ENCODE measurements around the gene PHPT1. TPM values are rescaled to one million over a fixed set of nuclear protein-coding genes. Genes with fewer than 3 reads are reported as not detected.
"Not testable (repeated sequence)": the region's sequence is repeated elsewhere in the genome, so short reads cannot be mapped to it uniquely, and the experiment has no call there.

Gene PHPT1
- polyA plus RNA-seq, 4 donors = 79.2 to 145 (median 81.4) TPM

- no peak for DNase-seq (ENCODE audit: low read depth in 4 of 4, low spot score in 3 of 4)
These were observed 8.6 kb downstream of the PHPT1 start for GRCh38 chr9:136857581-136858412.

DNA sequence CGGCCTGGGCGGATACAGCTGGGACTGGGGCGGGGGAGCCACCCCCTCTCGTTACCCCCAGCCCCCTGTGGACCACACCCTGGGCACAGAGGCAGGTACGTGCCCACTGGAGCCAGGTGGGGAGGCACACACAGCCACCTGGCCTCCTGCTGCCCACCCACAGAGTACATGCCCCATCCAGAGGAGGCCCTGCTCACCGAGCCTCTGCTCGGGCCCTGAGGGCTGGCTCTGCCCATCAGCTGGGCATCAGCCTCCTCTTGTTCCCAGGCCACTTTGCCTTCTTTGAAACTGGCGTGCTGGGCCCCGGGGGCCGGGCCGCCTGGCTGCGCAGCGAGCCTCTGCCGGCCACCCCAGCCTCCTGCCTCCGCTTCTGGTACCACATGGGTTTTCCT lies 9.2 kb downstream of the PHPT1 start:
- no peak for DNase-seq (ENCODE audit: low read depth in 4 of 4, low spot score in 3 of 4)

DNA sequence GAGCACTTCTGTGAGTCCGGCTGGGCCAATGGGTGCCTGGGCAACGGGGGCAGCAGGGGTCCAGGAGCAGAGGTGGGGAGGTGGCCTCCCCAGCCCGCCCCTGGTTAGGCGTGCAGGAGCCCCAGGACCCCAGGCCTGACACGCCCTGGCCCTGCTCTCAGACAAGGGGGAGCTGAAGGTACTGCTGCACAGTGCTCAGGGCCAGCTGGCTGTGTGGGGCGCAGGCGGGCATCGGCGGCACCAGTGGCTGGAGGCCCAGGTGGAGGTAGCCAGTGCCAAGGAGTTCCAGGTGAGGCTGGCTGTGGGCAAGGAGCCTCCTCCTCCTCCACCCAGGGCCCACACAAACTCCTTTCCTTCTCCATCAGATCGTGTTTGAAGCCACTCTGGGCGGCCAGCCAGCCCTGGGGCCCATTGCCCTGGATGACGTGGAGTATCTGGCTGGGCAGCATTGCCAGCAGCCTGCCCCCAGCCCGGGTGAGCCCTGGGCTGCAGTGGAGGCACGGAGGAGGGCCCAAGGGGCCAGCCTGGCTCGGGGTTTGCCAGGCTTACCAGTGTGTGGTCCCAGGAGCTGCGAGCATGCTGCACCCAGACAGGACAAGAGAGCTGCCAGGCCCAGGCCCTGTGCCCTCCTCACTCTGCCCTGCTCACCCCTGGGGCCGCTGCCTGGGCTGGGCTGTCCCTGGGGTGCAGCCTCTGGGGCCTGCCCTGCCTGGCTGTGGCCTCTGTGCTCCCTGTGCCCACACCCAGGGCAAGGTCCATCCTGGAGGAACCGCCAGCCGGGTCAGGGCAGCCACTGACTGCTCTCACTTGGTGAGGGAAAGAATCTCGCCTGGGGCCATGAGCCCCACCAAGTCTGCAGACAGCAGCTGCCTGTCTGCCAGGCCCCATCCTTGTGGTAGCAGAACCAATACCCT lies 9.9 kb downstream of the PHPT1 start:
- no peak for DNase-seq (ENCODE audit: low read depth in 4 of 4, low spot score in 3 of 4)

GRCh38 chr9:136860529-136860928 lies 11.3 kb downstream of the PHPT1 start:
- no peak for DNase-seq (ENCODE audit: low read depth in 4 of 4, low spot score in 3 of 4)

DNA sequence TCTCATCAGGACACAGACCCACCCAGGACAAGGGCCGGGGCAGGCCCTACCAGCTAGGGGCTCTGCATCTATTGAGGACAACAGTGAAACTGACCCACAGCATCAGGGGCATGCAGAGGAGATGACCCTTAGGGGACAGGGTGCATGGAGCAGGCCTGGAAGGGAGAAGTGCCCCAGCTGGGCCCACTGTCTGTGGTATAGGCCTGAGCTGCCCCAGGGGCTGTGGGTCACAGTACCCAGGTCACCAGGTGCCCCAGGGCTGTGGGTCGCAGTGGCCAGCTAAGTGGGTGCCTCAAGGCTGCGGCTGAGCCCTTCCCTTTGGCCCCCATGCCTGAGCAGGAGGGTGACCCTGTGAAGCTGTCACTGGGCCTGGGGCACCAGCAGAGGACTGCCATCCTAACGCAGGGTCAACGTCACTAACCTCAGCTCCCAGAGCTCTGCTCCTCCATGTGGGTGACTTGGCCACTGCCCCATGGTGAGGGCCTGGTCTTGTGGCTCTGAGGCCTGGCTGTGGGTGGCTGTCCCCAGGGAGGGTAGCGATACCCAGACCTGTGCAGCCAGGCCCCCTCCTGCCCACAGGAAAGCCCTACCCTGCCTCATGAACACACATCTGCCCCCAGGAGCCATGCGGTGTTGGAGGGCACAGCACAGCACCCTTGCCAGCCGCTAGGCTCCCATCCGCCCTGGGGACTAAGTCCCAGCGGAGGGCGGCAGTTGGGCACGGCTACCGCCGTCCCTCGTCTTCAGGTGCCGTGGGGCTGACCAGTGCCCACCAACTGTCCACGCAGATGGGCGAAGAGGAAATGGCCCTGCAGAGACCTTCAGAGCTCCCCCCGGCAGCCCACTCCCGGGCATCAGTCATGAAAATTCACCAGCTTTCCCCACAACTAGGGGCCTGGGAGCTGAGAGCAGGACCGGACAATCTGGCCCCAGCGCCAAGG lies 12.0 kb downstream of the PHPT1 start:
- no peak for DNase-seq (ENCODE audit: low read depth in 4 of 4, low spot score in 3 of 4)

- DNase-seq (ENCODE audit: low read depth in 4 of 4, low spot score in 3 of 4) = no peak
These were observed 12.8 kb downstream of the PHPT1 start for GRCh38 chr9:136861874-136862457.

DNA sequence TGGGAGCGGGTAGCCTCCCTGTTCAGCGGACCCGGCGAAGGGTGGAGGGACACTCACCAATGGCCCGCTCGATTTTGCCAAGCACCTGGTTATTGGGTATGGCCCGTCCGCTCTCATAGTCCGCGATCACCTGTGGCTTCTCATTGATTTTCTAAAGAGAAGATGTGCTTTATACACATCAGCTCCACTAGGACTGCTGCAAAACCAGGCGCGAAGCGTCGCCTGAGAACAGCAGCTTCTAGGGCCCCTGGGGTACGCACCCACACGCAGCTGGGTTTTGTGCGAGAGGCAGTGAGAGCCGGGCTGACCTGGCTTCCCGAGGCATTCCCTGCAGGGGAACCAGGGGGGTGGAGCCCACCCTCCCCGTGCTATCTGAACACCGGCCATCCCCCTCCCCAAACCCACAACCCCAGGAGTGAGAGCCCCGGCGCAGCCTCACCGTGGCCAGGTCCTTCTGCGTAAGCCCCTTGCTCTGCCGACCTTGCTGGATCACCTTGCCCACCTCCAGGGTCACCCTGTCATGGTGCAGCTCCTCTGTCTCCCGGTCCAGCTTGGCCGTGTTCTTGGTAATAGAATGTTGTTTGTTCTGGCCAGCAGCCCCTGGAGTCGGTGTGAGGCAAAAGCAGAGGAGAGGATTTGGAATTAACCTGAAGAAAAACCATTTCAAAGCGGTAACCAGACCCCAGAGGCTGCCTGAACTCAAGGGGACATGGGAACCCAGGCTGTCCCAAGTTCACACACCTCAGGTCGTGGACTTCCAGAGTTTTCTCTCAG lies 13.8 kb downstream of the PHPT1 start:
- DNase-seq (ENCODE audit: low read depth in 4 of 4, low spot score in 3 of 4) = no peak

- DNase-seq (ENCODE audit: low read depth in 4 of 4, low spot score in 3 of 4) = no peak
These were observed 14.5 kb downstream of the PHPT1 start for GRCh38 chr9:136863623-136864273.

GRCh38 chr9:136865041-136865767 lies 16.0 kb downstream of the PHPT1 start:
- no peak for DNase-seq (ENCODE audit: low read depth in 4 of 4, low spot score in 3 of 4)

GRCh38 chr9:136865768-136866103 lies 16.5 kb downstream of the PHPT1 start:
- no peak for DNase-seq (ENCODE audit: low read depth in 4 of 4, low spot score in 3 of 4)

DNA sequence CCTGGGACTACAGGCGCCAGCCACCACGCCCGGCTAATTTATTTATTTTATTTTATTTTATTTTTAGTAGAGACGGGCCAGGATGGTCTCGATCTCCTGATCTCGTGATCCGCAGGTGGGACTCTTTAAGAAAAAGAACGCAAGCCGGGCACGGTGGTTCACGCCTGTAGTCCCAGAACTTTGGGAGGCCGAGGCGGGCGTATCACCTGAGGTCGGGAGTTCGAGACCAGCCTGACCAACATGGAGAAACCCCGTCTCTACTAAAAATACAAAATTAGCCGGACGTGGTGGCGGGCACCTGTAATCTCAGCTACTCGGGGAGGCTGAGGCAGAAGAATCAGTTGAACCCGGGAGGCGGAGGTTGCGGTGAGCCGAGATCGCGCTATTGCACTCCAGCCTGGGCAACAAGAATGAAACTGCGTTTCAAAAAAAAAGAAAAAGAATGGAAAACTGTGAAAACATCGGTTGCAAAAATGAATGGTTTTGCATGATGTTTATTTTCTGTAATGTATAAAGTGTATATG lies 17.8 kb downstream of the PHPT1 start:
- not testable (repeated sequence) for DNase-seq (ENCODE audit: low read depth in 4 of 4, low spot score in 3 of 4)

- no peak for DNase-seq (ENCODE audit: low read depth in 4 of 4, low spot score in 3 of 4)
These were observed 18.3 kb downstream of the PHPT1 start for GRCh38 chr9:136867480-136867879.

- no peak for DNase-seq (ENCODE audit: low read depth in 4 of 4, low spot score in 3 of 4)
These were observed 18.7 kb downstream of the PHPT1 start for GRCh38 chr9:136867917-136868316.

DNA sequence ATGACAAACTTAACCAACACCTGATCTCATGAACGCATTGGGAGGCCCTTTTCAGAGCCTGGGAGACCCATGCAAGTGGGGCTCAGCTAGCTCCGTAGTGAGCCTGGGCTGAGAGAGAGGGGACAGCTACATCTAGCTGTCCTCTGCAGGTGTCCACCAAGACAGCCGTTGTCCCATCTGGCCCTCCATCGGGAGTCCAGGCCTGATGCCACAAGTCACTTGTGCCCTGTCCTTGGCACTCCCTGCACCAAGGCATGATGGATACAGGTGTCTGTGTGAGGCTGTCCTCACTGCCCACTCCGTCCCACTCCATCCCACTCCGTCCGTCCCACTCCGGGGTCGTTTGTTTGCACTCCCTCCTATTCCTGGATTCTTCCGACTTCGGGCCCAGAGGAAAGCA lies 19.4 kb downstream of the PHPT1 start:
- DNase-seq (ENCODE audit: low read depth in 4 of 4, low spot score in 3 of 4) = no peak

DNA sequence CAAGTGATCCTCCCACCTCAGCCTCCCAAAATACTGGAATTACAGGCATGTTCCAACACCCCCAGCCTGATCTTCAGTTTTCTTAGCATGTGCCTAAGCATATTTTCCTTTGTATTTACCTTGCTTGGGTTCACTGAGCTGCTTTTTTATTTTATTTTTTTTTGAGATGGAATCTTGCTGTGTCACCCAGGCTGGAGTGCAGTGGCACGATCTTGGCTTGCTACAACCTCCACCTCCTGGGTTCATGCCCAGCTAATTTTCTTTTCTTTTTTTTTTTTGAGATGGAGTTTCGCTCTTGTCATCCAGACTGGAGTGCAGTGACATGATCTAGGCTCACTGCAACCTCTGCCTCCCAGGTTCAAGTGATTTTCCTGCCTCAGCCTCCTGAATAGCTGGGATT lies 20.4 kb downstream of the PHPT1 start:
- not testable (repeated sequence) for DNase-seq (ENCODE audit: low read depth in 4 of 4, low spot score in 3 of 4)

GRCh38 chr9:136875155-136875554 lies 25.9 kb downstream of the PHPT1 start:
- no peak for DNase-seq (ENCODE audit: low read depth in 4 of 4, low spot score in 3 of 4)

GRCh38 chr9:136876476-136876875 lies 27.3 kb downstream of the PHPT1 start:
- no peak for DNase-seq (ENCODE audit: low read depth in 4 of 4, low spot score in 3 of 4)

DNA sequence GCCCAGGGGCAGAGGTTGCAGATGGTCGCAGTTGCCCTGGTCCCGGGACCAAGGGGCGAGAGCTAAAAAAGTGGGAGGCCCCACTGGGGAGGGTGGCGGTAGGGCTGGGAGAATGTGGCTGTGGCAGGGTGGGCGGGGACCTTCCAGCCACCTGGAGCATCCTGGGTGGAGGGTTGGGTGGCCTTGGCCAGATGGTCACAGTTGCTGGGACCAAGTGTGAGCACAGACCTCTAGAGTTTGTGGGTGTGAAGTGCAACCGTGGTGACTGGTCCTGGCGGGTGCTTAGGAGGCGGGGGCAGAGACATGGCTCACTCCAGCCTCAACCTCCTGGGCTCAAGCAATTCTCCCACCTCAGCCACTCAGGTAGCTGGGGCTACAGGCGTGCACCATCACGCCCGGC lies 31.4 kb downstream of the PHPT1 start:
- no peak for DNase-seq (ENCODE audit: low read depth in 4 of 4, low spot score in 3 of 4)

All from right renal pelvis (tissue), 4 donors.